Gastroesophageal sphincter (tissue), 3 donors: ENCODE measurements around the gene METTL15.

Experiments used
- POLR2A ChIP-seq, 2 donors: fragments of 450-650 bp; IDR thresholded peaks; one replicate each; pipeline ENCODE4 v1.6.1; 2017; ENCODE audit warnings: antibody characterized with exemption in 2 of 2, mild to moderate bottlenecking in 2 of 2, moderate library complexity in 1 of 2
- TF ChIP-seq, protein P1 (sequence below), 4 experiments: fragments of 200-600 bp in 2 of 4; fragments of 450-650 bp in 2 of 4; sonication (generic) in 1 of 4; IDR thresholded peaks; one replicate each; pipeline ENCODE4 v1.5.1; 2017 to 2019; ENCODE audit warnings: antibody characterized with exemption in 4 of 4, mild to moderate bottlenecking in 2 of 4, moderate library complexity in 2 of 4

DNA sequence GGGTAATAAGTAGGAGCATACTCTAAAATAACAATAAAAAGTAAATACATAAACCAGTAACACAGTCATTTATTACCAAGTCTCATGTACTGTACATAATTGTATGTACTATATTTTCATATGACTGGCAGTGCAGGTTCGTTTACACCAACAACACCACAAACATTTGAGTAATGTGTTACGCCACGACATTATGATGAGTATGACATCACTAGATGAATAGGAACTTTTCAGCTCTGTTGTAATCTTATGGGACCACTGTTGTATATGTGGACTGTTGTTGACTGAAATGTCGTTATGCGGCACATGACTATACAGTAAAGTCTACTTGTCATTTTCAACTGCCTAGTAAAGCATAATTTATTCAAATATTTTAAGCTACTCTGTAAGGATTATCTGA lies 18.8 kb upstream of the METTL15 start:
- TF ChIP-seq, protein P1, sequence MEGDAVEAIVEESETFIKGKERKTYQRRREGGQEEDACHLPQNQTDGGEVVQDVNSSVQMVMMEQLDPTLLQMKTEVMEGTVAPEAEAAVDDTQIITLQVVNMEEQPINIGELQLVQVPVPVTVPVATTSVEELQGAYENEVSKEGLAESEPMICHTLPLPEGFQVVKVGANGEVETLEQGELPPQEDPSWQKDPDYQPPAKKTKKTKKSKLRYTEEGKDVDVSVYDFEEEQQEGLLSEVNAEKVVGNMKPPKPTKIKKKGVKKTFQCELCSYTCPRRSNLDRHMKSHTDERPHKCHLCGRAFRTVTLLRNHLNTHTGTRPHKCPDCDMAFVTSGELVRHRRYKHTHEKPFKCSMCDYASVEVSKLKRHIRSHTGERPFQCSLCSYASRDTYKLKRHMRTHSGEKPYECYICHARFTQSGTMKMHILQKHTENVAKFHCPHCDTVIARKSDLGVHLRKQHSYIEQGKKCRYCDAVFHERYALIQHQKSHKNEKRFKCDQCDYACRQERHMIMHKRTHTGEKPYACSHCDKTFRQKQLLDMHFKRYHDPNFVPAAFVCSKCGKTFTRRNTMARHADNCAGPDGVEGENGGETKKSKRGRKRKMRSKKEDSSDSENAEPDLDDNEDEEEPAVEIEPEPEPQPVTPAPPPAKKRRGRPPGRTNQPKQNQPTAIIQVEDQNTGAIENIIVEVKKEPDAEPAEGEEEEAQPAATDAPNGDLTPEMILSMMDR (IDR thresholded peaks at IDR 0.05) = no peak
- no peak for TF ChIP-seq POLR2A (IDR thresholded peaks at IDR 0.05)
